HG03108 (cell line): ENCODE measurements around the gene NCR3LG1.

Experiments used
- ATAC-seq: cut with Tn5 transposase; IDR thresholded peaks from one replicate; pipeline ENCODE4 v1.9.1; 2021; ENCODE audit warnings: moderate library complexity; ENCODE audit not compliant: unreplicated experiment

NCR3LG1 gene

GRCh38 chr11:17391493-17392355, 40.1 kb downstream of the NCR3LG1 start:
- no peak for ATAC-seq

DNA sequence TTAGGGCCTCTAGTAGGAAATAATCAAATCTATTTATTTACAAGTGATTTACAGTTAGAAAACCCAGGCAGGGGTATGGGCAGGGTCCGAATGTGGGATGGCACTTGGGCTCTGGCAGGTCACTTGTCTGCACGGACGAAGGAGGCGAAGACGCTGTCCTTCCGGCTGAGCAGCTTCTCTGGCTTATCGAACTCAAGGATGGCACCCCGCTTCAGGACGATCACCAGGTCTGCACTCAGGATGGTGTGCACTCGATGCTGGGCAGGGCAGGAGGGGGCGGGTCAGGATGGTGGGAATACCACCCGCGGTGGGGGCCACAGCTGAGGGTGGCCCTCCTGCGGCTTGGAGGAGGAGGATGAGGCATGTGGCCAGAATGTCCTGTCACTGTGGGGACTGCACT, 41.3 kb downstream of the NCR3LG1 start:
- ATAC-seq: no peak

- no peak for ATAC-seq
Observed at GRCh38 chr11:17393472-17393871, 41.9 kb downstream of the NCR3LG1 start.

- ATAC-seq: no peak
Observed at GRCh38 chr11:17394743-17395390, 43.3 kb downstream of the NCR3LG1 start.

GRCh38 chr11:17395554-17395961, 44.0 kb downstream of the NCR3LG1 start:
- no peak for ATAC-seq

DNA sequence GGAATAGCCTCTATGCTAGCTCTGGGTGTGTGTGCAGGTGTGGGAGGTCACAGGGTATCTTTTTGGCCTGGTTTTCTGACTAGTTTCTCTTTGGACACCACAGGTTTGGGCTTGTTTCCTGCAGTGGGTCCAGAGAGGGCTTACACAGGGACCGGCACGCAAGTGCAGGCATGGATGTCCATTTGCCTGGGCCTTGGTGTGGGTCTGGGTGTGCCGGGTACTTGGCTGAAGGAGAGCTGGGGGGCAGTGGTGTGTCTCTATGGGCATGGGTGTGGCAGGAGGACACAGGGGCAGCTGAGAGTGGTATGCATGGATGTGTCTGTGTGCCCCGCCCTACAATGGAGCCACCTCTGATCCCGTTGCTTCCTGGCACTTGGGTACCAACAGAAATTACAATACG, 44.4 kb downstream of the NCR3LG1 start:
- no peak for ATAC-seq

DNA sequence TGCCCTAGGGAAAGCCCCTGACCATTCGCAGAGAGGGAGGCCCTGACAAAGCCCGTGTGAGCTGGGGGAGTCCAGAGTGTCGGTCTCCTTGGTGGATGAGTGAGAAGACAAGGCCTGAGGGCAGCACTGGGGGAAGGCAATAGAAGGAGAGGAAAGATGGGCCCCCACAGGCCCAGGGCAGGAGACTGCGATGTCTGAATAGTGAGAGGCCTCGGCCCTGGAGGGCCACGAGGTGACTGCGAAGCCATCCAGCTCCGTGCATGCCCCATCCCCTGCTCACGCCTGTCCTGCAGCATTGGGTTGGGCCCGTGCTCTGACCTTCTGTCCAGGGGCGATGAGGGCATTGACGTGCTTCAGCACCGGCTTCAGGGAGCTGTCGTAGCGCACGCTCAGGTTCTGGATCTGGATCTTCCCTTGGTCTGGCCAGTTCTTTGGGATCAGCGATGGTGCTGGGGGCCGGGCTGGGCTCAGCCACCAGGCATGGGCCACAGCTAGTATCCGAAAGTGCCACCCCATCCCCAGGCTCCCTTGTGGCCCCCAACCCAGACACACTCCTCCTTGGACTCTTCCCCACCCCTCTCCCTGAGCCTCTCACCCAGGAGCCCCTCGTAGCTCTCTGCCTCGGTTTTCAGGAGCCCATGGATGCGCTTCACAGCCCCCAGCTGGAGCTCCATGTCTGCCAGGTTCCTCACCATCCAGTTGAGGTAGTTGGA, 45.2 kb downstream of the NCR3LG1 start:
- ATAC-seq: no peak

DNA sequence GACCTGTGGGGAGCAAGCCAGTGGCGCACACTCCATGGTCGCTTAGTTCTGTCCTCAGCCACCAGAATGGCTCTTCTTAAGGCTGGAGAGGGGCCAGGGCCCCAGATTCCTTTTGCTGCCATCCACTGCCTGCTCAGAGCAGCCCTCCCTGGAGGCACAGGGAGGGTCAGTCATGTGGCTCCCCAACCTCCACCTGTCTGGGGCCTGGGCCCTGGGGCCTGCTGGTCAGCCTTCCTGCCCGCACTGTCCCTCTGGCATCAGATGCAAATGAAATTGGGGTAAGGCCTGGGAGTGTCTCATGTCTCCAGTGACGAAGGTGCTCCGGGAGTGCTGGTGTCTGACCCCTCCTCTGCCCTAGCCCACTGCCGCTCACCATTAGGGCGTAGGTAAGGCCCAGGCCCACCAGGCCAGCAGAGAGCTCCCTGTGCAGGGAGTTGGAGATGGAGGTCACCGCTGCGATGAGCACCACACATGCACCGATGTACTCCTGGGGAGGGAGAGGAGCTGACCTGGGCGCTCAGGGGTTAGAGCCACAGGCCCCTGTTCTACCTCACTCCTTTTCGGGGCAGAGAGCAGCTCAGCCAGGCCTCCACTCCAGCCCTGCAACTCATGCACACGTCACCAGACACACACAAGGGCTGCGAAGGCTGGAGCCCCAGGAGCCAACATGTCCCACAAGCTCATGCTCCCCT, 45.9 kb downstream of the NCR3LG1 start:
- no peak for ATAC-seq

GRCh38 chr11:17399236-17399635, 47.6 kb downstream of the NCR3LG1 start:
- ATAC-seq: no peak

DNA sequence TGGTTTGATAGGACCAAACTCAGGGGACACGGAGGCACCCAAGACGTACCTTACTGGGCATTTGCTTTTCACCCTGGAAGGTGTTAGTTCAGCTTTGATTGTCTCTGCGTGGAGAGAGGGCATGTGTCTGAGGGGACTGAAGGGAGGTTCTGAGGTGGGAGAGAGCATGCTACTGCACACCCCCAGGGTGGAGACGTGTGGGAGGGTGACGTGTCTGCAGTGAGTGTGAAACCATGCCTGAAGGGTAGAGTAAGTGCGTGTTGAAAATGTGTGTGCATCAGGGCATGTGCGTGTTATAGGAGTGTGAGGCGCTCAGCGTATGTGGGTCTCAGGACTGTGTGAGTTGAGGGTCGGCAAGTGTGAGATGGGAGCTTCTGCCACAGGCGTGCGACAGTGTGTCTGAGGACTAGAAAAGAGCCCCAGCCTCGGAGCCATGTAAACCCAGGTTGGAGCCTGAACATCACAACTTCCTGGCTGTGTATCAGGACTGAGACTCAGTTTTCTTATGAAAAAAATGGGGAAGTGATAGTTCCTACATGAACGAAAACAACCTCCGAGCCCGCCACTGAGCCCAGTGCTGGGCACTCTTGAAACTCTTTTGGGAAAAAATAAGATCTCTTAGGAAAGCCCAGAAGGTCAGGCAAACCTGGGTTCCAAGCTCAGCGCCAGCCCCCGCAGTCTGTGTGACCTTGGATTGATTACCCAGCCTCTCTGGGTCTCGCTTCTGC, 48.6 kb downstream of the NCR3LG1 start:
- no peak for ATAC-seq

GRCh38 chr11:17401316-17401715, 49.7 kb downstream of the NCR3LG1 start:
- ATAC-seq: no peak

GRCh38 chr11:17401841-17402240, 50.2 kb downstream of the NCR3LG1 start:
- ATAC-seq: no peak

GRCh38 chr11:17402486-17402885, 50.9 kb downstream of the NCR3LG1 start:
- no peak for ATAC-seq

- no peak for ATAC-seq
Observed at GRCh38 chr11:17403980-17404759, 52.6 kb downstream of the NCR3LG1 start.

GRCh38 chr11:17405232-17406005, 53.8 kb downstream of the NCR3LG1 start:
- peak; percentile 46 for ATAC-seq

- no peak for ATAC-seq
Observed at GRCh38 chr11:17406082-17406817, 54.6 kb downstream of the NCR3LG1 start.

- no peak for ATAC-seq
Observed at GRCh38 chr11:17406818-17407149, 55.2 kb downstream of the NCR3LG1 start.

DNA sequence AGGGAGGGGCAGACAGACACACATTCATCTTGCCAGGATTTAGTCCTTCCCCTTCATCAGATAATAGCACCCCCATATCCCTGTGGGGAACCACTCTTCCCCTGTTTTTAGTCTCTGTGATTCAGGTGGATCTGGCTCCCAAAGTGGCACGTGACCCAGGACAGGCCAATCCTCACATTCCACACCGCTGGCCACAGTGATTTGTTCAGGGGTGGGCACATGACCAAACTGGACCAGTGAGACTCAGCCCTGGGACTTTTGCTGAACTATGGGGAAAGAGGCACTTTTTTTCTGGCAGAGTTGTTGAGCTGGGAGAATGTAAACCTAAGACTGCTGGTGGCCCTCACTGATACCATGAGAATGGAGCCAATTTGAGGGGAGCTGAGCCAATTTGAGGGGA, 56.0 kb downstream of the NCR3LG1 start:
- no peak for ATAC-seq
